K562 (cell line): ENCODE measurements around the gene KASH5. TPM values are rescaled to one million over a fixed set of nuclear protein-coding genes. Genes with fewer than 3 reads are reported as not detected.
A peak's percentile ranks its signal among the peaks of the same experiment; 100 is the strongest.

Source experiments
- ELK3 ChIP-seq: fragments of 450-650 bp; formaldehyde crosslinking; IDR thresholded peaks from 2 replicates; pipeline ENCODE4 v1.4.0; 2020; ENCODE audit warnings: mild to moderate bottlenecking
- L3MBTL2 ChIP-seq: fragments of 450-650 bp; IDR thresholded peaks from 2 replicates; pipeline ENCODE4 v1.6.1; 2016; ENCODE audit warnings: mild to moderate bottlenecking, moderate library complexity
- MTA1 ChIP-seq: fragments of 450-650 bp; IDR thresholded peaks from 2 replicates; pipeline ENCODE4 v1.6.1; 2017; ENCODE audit warnings: borderline replicate concordance
- MYC ChIP-seq, 2 experiments: fragments of 250-450 bp in 1 of 2; sonication (Bioruptor Pico) in 1 of 2; IDR thresholded peaks; 2 replicates each; pipeline versions ENCODE4 v1.5.1 to v1.6.1; 2012 to 2021; ENCODE audit warnings: low read depth in 2 of 2, borderline replicate concordance in 1 of 2, improper control_type of control experiment in 1 of 2, low read length in 1 of 2, mild to moderate bottlenecking in 1 of 2, moderate library complexity in 1 of 2
- NR1H2 ChIP-seq: sonication (generic); formaldehyde crosslinking; IDR thresholded peaks from 2 replicates; pipeline ENCODE4 v1.4.0; 2020; ENCODE audit warnings: mild to moderate bottlenecking, missing genetic modification reagents
- POLR2AphosphoS5 ChIP-seq: IDR thresholded peaks from 2 replicates; pipeline ENCODE4 v1.6.1; 2011; ENCODE audit warnings: mild to moderate bottlenecking, low read depth, low read length, moderate library complexity; ENCODE audit not compliant: control insufficient read depth, insufficient read depth
- PURB ChIP-seq: sonication (generic); formaldehyde crosslinking; IDR thresholded peaks from 2 replicates; pipeline ENCODE4 v1.9.0; 2021; ENCODE audit warnings: low read depth, mild to moderate bottlenecking, missing genetic modification reagents
- ZBTB7A ChIP-seq: IDR thresholded peaks from 2 replicates; pipeline ENCODE4 v1.6.1; 2011; ENCODE audit warnings: low read depth, mild to moderate bottlenecking, low read length, moderate library complexity, borderline replicate concordance; ENCODE audit not compliant: control insufficient read depth
- ZNF696 ChIP-seq: fragments of 250-450 bp; sonication (Bioruptor Pico); conservative IDR thresholded peaks from 2 replicates; pipeline ENCODE4 v1.4.0; 2020; ENCODE audit warnings: mild to moderate bottlenecking, moderate library complexity
- ZNF77 ChIP-seq: fragments of 250-450 bp; sonication (Bioruptor Pico); IDR thresholded peaks from 2 replicates; pipeline ENCODE4 v1.5.0; 2020
- polyA plus RNA-seq, 8 experiments: library from polyadenylated mRNA; depleted of rRNA in 4 of 8; stranded (reverse) in 5 of 8; unstranded in 3 of 8; fragments of >200 nt; fragmentation: Nextera tagmentation in 2 of 8; fragmentation: Illumina TruSeq in 1 of 8; extraction: Ambion mirVana in 2 of 8; extraction: Trizol in 1 of 8; gene quantifications; 2 replicates each; pipeline versions ENCODE4 v1.2.1 to v1.2.3, GENCODE V29; 2011 to 2014; ENCODE audit warnings: inconsistent platforms in 1 of 8, missing spikeins in 1 of 8
- total RNA-seq, 7 experiments: library from RNA; depleted of rRNA in 6 of 7; stranded (reverse); fragments of >200 nt in 6 of 7; fragmentation: Illumina TruSeq in 2 of 7; extraction: Trizol in 2 of 7; gene quantifications; 2 replicates each; pipeline versions ENCODE4 v1.2.1 to v1.2.3, GENCODE V29; 2011 to 2021; ENCODE audit warnings: low replicate concordance in 1 of 7
- TF ChIP-seq, protein P1 (sequence below): conservative IDR thresholded peaks from 2 replicates; pipeline ENCODE4 v1.6.1; 2011; ENCODE audit warnings: low read depth, mild to moderate bottlenecking, low read length; ENCODE audit not compliant: control insufficient read depth

The KASH5 gene
- total and polyA plus RNA-seq, 9 of the 15 experiments (the other 6 are each of a cell fraction or from before 2014, with no cell fraction given) = 0.07 to 0.84 (median 0.34) TPM; not detected in 1

GRCh38 chr19:49361438-49362047 is 26.5 kb upstream of the KASH5 start (continued):
- TF ChIP-seq MYC (IDR thresholded peaks at IDR 0.05; ENCODE audit: low read depth, low read length) (peak; percentile 14; the same call in 1 of the 2 replicates), MYC (CRISPR knock-in tag; IDR thresholded peaks at IDR 0.05; ENCODE audit: borderline replicate concordance, low read depth) (no peak), ZBTB7A (peak; percentile 83), MTA1 (0 out of 2 replicates have a peak, but pooled peaks have one; percentile 25), ZNF696 (CRISPR knock-in tag) (no peak), PURB (CRISPR knock-in tag) (no peak), NR1H2 (no peak), ZNF77 (CRISPR knock-in tag) (no peak), POLR2AphosphoS5 (peak; percentile 49; the same call in 1 of the 2 replicates), ELK3 (CRISPR knock-in tag) (no peak), L3MBTL2 (no peak)
- TF ChIP-seq, protein P1, sequence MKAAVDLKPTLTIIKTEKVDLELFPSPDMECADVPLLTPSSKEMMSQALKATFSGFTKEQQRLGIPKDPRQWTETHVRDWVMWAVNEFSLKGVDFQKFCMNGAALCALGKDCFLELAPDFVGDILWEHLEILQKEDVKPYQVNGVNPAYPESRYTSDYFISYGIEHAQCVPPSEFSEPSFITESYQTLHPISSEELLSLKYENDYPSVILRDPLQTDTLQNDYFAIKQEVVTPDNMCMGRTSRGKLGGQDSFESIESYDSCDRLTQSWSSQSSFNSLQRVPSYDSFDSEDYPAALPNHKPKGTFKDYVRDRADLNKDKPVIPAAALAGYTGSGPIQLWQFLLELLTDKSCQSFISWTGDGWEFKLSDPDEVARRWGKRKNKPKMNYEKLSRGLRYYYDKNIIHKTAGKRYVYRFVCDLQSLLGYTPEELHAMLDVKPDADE = no peak
